ENCODE results near the gene LIPC. TPM values are rescaled to one million over a fixed set of nuclear protein-coding genes. Genes with fewer than 3 reads are reported as not detected.

LIPC gene
- total and polyA plus RNA-seq, 2 of the 4 experiments (the other 2 are of a cell fraction): 0.07 TPM; not detected in 1

- ChIA-PET POLR2A (ENCODE audit: unreplicated experiment) (no interaction called here), CTCF (interaction anchor here (1.1 kb wide), 1 partner anchor 20 kb away, joined by 4 read pairs; no protein-coding TSS in a partner anchor)
- WGBS, 2 experiments (ENCODE audit: extremely low coverage in 2 of 2, insufficient read length in 1 of 2): no CpG with 5 or more reads among the region's 1 CpG
- in situ Hi-C loops (cut with MboI; ENCODE audit: low sequenced_read_pairs): no loop called here
- Histone ChIP-seq H3K27ac (ENCODE audit: insufficient read depth, low read length) (no peak overlapping the region), H3K14ac (replicated peaks; ENCODE audit: low read depth, low read length) (no peak overlapping the region), H2BK20ac (ENCODE audit: low read depth, low read length) (no peak overlapping the region), H3K4me1 (ENCODE audit: control insufficient read depth, insufficient read depth, low read length) (0 out of 2 replicates have a peak, but pooled peaks cover 1% of the 10 kb centered on the region), H3K4me2 (ENCODE audit: low read depth, low read length) (no peak overlapping the region), H3K9me1 (ENCODE audit: insufficient read depth, low read length) (no peaks in the 10 kb centered on the region), H2BK120ac (ENCODE audit: low read depth, low read length) (no peak overlapping the region), H3K9me3 (ENCODE audit: control insufficient read depth, insufficient read depth, low read length) (no peaks in the 10 kb centered on the region), H3K79me1 (ENCODE audit: low read depth in 1 of 2, low read length in 2 of 2) (no peaks in the 10 kb centered on the region), H4K91ac (ENCODE audit: insufficient read depth, low read depth, low read length) (no peak overlapping the region), H3K9ac (ENCODE audit: low read depth, low read length) (no peak overlapping the region), H3K36me3 (ENCODE audit: control insufficient read depth, insufficient read depth, low read length) (no peaks in the 10 kb centered on the region), H3K4ac (ENCODE audit: low read depth, low read length) (no peak overlapping the region), H3K18ac (ENCODE audit: low read depth, low read length) (no peak overlapping the region), H2AK9ac (replicated peaks; ENCODE audit: low read depth, low read length, poor library complexity) (no peak overlapping the region), H4K8ac (ENCODE audit: low read depth in 2 of 2, low read length in 2 of 2) (no peak overlapping the region), H3K27me3 (ENCODE audit: control insufficient read depth, insufficient read depth, low read length) (no peaks in the 10 kb centered on the region), H4K5ac (ENCODE audit: low read depth, low read length) (no peak overlapping the region), H2AFZ (replicated peaks; ENCODE audit: low read length, poor library complexity) (no peak overlapping the region), H4K20me1 (ENCODE audit: insufficient read depth, low read length) (no peaks in the 10 kb centered on the region), H2BK15ac (ENCODE audit: low read depth, low read length) (no peak overlapping the region), H3K4me3 (ENCODE audit: insufficient read depth, low read depth, low read length) (no peak overlapping the region), H3K56ac (ENCODE audit: extremely low read depth, insufficient read depth, low read length) (no peak overlapping the region), H2BK5ac (ENCODE audit: low read depth, low read length, poor library complexity, severe bottlenecking) (no peak overlapping the region), H3K23ac (ENCODE audit: low read depth, low read length) (no peak overlapping the region), H2AK5ac (ENCODE audit: low read depth, low read length) (no peak overlapping the region)
- TF ChIP-seq MAFK (IDR thresholded peaks at IDR 0.05; ENCODE audit: low read depth, low read length) (no peak), CTCF (conservative IDR thresholded peaks at IDR 0.05; ENCODE audit: low read depth, low read length) (no peak), NFE2L2 (IDR thresholded peaks at IDR 0.05; ENCODE audit: low read depth, low read length) (no peak), BHLHE40 (IDR thresholded peaks at IDR 0.05; ENCODE audit: low read depth, low read length) (no peak), RAD21 (IDR thresholded peaks at IDR 0.05; ENCODE audit: low read length) (no peak), RFX5 (IDR thresholded peaks at IDR 0.05; ENCODE audit: low read depth, low read length) (no peak), SMC3 (IDR thresholded peaks at IDR 0.05; ENCODE audit: low read depth, low read length) (no peak), FOS (IDR thresholded peaks at IDR 0.05; ENCODE audit: low read depth, low read length) (no peak), RCOR1 (IDR thresholded peaks at IDR 0.05; ENCODE audit: insufficient replicate concordance, low read length) (no peak)
- TF ChIP-seq, protein P1, sequence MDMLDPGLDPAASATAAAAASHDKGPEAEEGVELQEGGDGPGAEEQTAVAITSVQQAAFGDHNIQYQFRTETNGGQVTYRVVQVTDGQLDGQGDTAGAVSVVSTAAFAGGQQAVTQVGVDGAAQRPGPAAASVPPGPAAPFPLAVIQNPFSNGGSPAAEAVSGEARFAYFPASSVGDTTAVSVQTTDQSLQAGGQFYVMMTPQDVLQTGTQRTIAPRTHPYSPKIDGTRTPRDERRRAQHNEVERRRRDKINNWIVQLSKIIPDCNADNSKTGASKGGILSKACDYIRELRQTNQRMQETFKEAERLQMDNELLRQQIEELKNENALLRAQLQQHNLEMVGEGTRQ (IDR thresholded peaks at IDR 0.05; ENCODE audit: low read depth, low read length): no peak
- DNase-seq: no peak
- no peak for ATAC-seq (ENCODE audit: low read depth)
- dilution Hi-C loops (cut with HindIII; ENCODE audit: low sequenced_read_pairs, unreplicated experiment): no loop called here
- intact Hi-C loops (cut with micrococcal nuclease): no loop called here
- no TSS peak for BruUV-seq (replicated peaks)
Observed at GRCh38 chr15:58426501-58426900, 5.3 kb upstream of the LIPC start.

Data from IMR-90 (cell line).